GM18873 (cell line): ENCODE results near the gene ALX3.

Experiments used
- ATAC-seq: cut with Tn5 transposase; IDR thresholded peaks from one replicate; pipeline ENCODE4 v1.9.1; 2021; ENCODE audit warnings: mild to moderate bottlenecking, moderate library complexity, moderate number of reproducible peaks; ENCODE audit not compliant: unreplicated experiment, low FRiP score

Gene ALX3

DNA sequence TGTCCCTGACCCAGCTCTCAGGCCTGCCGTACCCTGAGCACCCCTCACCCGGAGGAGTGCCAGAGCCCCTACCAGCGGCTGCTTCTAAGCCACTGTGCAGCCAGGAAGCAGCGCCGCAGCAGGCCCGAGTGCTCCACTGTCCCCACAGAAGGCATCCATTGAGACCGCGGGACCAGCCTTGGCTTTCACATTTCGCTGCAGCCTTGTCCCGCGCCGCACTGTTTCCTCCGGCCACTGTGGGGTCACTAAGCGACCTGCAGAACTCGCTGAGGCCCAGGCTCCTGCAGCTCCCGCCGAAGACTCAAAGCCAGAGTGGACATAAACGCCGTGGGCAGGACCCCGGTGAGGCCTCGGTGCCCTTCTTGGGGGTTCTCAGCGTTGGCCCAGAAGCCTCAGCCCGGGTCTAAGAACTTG lies 3.0 kb downstream of the ALX3 start:
- no peak for ATAC-seq

DNA sequence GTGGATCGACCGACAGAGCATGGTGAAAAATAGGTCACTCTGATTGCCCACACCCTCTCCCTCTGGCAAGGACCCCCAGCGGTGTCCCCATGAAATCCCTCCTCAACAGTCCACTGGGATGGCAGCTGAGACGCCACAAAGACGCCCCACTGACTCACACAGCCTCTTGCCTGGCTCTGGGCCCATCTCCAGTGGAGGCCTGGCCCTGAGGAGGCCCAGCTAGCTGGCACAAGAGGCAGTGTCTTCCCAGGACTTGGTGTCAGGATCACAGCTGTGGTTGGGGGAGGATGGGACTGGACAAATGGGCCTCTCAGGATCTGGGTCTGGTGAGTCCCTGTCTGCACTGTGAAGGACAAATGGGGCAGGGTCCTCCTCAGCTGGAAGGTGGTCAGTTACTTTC lies 4.6 kb downstream of the ALX3 start:
- ATAC-seq, result no peak

DNA sequence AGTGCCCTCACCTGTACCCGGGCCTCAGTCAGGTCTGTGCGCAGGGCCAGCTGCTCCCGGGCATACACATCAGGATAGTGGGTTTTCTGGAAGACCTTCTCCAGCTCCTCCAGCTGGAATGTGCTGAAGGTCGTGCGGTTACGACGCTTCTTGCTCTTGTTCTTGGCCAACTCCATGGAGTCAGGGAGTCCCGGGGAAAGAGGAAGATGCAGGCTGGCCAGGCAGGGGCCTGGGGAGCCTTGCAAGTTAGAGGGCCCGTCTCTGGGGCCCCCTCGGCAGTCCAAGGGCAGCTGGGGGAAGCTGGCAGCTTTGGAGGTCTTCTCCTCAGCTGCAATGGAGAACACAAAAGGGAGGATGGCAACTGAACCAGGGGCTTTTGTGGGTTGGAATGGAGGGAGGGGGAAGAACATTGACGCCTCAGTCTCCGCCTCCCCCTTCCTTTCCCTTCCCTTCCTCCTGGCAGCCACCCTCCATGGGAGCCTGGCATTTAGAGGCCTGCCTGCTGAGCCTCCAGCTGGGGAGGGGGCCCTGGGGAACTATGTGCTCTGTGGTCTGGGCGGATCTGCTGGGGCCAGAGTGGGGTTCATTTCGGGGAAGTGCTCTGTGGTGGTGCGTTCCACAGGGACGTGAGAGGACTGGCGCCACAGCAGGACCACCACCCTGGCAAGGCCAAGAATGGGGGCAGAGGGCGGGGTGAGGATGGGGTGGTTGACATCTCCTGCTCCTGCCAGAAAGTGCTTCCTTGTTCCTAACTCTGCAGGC lies 5.7 kb downstream of the ALX3 start:
- ATAC-seq, result no peak

DNA sequence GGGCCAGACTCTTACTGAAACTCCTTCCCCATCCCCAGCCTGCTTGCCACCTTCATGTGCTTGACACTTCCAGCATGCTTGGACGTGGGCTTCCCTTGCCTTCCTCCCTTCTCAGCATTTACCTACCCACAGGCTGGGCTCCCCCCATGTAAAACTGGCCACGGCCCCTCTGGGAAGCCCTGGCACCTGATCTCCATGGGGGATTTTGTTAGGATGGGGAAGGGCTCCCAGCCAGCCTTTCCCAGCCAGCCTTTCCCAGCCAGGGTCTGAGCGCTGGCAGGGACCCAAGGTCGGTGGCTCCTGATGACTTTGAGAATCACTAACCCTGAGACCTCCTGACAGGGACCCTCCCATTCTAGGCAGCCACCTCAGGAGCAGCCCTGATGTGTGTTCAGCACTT lies 6.7 kb downstream of the ALX3 start:
- ATAC-seq, result no peak

DNA sequence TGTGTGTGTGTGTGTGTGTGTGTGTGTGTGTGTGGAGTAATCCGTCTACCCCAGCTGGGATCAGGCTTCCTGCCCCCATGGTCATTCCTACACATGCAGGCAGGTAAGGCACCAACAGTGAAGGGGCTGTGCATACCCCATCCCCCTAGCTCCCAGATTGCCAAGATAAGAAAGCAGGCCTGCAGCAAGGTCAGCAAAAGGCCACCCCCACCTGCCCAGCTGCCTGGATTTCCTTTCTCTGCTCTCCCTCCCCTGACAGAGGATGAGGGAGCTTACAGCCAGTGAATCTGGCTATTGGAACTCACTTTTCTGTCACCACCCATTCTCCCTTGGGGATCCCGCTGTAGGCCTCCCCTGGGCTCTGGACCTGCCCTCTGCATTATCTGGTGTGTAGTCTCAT lies 7.9 kb downstream of the ALX3 start:
- no peak for ATAC-seq

DNA sequence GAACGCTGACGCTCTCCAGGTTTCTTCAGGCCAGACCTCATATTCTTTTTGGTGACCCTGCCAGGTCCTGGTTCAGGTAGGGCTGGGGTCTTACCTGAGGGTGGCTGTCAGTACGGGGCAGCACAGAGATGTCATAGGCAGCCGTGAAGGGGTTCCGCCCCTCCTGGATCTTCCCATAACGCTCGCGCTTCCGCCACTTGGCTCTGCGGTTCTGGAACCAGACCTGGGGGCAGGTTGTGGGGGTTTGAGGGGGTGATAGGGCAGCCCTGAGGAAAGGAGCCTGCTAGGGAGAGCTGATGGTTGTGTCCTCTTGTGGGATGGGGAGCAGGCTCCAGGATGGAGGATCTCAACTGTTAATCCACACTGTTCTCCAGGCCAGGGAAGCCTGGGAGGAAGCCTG lies 9.1 kb downstream of the ALX3 start:
- no peak for ATAC-seq

DNA sequence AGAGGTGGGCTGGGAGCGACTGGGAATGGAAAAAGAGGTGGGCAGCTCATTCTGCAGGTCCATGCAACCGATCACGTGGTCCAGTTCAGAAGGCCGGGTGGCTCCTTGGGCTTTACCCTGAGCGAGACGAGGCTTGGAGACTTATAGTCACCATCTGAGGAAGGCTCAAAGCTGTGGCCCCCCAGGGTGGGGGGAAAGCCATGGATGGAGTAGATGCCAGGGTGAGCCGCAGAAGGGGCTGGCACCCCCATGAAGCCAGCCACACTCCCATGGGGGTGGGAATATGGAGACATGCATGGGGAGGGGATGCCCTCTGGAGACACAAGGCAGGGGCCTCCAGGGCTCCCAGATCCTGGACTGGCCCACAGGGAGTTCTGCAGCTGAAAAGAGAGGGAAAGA lies 9.8 kb downstream of the ALX3 start:
- no peak for ATAC-seq

DNA sequence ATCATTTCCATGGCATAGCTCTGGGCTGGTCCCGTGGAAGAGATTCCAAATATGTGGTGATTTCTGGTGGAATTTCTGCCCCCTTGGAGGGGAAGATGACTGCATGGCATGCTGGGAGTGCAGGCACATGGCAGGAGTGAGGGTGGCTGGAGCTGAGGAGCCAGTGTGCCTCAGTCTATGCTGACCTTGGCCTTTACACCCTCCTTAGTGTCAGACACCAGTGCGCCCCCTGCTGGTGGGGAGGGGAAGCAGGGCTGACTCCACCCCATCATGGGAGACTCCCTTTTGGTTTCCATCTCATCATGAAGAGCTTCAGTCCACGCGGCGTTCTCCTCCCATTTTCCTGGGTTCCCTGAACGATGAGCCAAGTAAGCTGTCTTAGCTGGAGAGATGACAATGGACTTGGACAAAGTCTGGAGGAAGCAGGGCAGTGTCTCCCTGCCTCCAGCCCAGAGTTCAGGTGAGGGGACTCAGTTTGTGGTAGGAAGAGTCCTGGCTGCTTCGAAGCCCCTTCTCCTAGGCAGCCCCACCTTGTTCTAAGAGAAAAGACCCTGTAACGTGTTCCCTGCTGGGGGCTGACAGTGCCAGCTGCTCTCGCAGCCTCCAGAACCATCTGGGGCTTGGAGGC lies 10.3 kb downstream of the ALX3 start:
- no peak for ATAC-seq

DNA sequence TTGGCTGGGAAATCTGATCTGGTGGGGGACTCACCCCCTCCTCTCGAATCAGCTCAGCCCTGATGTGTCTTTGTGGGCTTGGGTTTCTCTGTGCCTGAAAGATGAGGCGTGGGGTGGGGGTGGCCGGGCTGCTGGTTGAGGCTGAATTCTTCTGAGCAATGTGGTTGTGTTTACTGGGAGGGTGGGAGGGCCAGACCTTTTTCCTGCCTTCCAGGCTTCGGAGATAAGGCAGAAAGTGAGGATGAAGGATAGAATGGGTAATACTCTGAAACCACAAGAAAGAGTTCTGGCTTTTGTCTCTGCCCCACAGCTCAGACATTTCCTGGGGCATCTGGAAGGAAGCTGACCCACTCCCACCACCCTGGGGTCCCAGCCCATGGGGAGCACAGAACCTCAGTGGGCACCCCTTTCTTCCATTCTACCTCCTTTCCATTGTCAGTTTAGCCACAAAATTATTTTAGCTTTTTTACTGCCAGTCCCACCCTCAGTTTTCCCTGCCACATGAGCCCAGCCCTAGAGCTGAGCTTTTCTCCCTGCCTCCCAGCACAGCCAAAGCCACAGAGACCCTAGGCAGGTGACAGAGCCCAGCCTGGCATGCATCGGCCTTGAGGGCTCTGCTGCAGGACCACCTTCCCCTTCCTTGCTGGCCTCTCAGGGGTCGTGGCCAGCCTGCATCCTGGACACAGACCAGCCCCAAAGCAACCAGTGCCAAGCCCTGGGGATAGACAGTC lies 11.2 kb downstream of the ALX3 start:
- no peak for ATAC-seq

DNA sequence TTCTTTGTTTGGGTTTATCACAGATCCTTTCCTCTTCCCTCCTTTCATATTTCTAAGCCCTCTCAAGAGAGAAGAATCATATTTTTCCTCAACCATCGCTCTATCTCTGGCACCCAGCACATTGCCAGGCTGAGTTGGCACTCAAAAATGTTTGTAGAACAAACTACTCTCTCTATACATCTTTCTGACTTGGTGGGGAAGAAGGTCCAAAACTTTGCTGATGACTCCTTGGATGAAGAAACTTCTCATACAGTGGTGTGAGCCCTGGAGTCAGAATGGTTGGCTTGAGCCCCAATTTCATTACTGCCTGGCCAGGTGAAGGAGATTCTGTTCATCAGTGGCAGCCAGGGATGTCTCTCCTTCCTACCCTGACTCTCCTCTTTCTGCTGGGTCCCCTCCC lies 11.9 kb downstream of the ALX3 start:
- no peak for ATAC-seq

DNA sequence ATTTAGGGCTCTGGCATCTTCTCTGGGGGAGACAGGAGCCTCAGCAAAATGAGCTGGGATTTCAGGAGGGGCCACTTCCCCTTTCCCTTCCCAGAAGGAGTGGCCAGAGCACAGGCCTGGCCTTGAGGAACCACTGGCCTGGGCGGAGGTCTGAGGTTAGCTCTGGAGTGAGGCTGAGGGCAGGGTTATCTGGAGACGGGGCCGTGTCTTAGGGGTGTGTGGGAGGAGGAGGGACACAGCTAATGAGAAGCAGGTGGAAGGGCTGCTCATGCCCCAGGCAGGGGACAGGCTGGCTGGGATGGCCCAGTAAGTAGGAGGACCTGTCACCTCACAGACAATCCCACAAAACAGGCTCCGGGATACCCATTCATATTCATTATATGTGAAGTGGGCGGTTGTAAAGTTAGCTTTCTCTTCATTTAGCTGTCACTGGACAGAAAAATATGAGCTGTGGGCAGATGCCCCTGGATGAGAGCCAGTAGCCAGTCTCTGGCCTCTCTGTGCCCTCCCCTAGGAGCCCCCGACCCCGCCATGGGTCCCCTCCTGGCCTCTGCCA lies 12.4 kb downstream of the ALX3 start:
- no peak for ATAC-seq

DNA sequence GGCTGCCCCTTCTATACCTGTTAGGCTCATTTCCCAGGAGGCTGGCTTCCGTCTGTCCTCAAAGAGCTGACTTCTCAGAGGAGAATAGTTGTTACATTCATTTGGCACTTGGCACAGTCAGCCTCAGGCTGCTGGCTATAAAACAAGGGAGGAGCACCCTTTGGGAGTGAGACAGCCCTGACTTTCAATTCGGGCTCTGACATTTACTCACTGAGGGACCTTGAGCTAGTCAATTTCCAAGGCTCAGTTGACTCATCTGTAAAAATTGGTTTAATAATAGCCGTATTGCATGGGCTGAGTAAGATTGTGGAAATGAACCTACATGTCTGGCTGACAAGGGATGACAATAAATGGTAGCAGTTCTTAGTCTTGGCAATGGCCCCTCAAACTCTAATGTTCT lies 13.7 kb downstream of the ALX3 start:
- ATAC-seq, result no peak

DNA sequence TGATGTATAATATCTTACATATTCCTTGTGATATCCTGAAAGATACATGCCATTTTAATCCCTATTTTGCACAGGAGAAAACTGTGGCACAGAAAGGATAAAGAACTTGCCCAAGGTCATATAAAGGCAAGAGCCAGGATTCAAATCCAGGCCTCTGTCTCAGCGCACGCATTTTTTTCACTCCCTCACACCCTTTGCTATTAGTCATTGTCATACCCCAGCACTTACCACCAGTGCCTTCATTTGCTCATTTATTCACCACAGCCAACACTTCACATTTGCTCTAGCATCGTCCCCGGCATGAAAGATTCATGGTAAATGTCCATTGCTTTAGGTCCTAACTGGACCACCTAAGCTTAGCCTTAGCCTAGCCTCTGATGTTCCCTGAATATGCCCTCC lies 14.2 kb downstream of the ALX3 start:
- no peak for ATAC-seq

DNA sequence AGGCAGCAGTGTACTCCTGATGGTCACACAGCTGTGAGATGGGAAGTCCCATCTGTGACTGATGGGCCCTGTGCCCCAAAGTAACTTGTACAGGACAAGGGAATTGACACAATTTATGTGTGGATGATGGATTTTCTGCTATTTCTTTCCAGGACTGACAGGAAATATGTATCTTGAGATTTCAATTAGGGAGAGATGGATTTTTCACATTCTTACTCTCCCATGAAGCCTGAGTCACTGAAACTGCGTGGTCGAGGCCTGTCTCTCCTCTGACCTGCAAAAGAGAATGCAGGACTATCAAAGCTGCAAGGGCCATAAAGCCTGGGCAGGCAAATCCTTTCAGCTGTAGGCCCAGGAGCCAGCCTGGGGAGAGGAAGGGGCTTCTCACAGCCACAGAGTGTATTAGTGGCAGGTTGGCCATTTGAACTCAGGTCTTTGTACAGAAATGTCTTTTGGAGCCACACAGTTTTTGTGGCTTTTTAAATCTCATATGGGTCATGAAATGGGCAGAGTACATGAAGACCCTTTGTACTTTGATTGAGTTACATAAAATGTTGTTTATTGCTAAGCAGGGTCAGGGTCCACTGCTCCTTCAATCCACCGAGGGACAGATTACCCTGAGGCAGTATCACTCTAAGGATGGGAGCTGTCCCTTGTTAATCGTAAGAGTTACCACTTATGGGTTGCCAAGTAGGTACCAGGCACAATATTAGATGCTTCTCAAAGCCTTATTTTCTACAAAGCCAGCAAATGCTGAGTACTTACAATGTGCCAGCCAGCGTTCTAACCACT lies 14.8 kb downstream of the ALX3 start:
- ATAC-seq, result no peak

DNA sequence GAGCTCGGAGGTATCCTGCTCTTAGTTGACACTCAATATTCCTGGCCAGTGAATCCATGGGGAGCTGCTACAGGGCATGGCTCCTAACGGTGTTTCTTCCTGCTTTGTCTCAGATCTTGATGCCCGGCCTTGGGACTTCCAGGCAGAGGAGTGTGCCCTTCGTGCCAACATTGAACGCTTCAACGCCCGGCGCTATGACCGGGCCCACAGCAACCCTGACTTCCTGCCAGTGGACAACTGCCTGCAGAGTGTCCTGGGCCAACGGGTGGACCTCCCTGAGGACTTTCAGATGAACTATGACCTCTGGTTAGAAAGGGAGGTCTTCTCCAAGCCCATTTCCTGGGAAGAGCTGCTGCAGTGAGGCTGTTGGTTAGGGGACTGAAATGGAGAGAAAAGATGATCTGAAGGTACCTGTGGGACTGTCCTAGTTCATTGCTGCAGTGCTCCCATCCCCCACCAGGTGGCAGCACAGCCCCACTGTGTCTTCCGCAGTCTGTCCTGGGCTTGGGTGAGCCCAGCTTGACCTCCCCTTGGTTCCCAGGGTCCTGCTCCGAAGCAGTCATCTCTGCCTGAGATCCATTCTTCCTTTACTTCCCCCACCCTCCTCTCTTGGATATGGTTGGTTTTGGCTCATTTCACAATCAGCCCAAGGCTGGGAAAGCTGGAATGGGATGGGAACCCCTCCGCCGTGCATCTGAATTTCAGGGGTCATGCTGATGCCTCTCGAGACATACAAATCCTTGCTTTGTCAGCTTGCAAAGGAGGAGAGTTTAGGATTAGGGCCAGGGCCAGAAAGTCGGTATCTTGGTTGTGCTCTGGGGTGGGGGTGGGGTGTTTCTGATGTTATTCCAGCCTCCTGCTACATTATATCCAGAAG lies 16.7 kb downstream of the ALX3 start:
- ATAC-seq, result no peak

DNA sequence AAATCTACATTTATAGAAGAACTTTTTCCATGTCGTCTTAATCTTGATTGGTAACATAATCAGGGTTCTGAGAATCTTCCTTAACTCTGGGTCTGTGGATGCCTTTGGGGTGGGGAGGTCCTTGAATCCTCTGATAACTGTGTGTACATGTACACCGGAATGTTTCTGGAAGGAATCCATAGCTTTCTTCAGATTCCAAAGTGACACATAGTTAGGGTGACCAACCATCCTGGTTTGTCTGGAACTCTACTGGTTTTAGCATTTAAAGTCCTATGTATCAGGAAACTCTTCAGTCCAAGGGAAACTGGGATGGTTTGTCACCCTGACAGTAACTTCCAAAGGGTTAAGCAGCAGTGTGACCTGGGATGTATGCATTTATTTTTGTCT lies 19.2 kb downstream of the ALX3 start:
- no peak for ATAC-seq

DNA sequence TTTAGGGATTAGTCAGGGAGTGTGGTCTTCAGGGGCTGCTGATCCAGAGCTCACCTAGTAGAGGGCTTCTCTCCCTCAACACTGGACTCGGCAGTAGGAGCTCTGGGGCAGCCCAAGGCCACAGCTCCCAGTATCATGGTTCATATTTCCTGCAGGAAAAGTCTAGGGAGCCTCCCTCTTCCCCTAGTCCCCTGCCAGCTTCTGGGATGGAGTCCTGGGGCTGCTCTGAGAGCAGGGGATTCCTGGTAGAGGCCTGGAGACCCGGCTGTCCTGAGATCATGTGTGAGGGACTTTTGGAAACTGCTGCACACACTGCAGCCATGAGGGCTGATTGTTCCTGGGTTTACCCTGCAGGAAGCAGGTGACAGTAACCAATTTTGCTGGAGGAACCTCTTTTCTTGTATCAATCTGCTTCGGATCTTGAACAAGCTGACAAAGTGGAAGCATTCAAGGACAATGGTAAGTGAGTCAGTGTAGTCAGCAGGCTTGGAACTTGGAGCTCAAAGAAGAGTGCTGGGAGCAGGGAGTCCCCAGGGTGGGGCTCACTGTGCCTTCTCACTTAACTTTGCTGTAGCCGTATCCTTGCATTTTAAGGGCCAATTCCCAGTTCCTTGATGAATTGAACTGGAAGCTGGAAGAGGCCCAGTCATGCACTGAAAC lies 19.7 kb downstream of the ALX3 start:
- ATAC-seq, result no peak

DNA sequence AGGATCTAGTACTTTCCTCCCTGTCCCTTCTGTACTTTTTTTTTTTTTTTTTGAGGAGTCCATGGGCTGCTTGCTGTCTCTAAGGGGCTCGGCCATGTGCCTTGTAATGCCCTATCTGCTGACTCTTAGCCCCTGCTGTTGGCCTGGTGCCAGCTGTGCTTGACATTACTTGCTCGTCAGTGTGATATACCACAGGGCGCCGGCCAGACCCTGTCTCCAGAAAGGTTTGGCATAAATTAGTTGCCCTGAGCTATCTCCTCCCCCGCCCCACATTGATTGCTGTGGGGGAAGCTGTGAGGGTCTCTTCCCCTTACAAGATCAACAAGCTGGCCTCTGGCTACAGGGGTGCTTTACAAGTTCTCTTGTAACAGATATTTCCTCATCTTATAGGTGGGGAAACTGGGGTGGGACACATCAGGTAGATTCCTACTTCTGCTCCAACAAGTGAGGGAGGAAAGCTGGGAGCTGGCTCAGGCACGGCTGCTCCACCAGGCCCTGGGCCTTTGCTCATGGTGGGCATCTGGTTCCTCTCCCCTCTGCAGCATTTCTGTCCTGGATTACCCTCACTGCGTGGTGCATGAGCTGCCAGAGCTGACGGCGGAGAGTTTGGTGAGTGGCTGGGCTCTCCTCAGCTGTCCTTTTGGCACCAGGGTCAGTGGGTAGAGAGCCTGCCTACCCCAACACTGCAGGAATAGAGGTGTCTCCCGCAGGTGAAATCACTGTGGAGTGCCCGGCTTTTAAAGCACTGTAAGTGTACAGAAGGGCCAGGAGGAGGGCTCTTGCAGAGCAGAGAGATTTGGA lies 20.5 kb downstream of the ALX3 start:
- no peak for ATAC-seq
